Ammon's horn (tissue), 1 donor: ENCODE measurements around the gene RNF175.

Experiments used
- DNase-seq: peaks from one replicate; pipeline ENCODE4 v3.0.0-alpha.2; 2016; ENCODE audit warnings: low spot score

The RNF175 gene

DNA sequence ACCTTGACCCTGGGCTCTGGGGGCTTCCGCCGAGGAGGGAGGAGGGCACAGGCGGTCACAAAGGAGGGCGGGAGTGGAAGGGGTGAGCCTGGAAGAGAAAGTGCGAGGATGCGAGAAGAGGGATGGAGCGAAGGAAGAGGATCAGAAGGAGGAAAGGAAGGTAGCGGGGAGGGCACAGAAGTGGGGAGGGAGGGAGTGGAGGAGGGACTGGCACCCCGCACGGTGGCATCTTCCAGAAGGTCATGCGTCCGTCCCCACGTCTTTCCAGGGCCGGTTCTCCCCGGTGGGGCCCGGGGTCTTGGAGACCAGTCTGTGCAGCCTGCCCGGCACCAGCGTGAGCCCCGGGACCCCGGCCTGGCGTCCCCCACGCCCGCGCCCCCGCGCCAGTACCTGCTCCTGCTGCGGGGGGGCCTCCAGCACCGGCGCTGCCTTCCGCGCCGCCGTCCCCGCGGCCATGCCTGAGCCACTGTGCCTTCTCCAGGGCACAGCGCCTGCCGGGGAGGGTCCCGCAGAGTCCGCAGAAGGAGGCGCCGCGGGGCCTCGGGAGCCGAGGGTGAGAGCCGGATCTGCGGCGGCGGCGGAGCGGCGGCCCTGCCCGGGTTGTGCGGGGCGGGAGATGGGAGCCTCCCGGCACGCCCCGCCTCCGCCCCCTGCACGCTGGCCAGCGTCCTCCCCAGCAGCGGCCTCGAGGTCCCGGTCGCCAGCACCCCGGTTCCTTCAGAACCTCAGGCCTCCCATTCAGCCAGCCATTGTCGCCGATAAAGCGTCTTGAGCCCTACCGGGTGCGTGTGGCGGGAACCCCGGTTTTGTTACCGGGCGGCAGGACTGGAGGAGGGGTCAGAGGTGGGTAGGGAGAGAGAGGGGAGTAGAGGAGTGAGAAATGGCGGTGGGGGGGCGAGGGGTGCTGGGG is at the start of gene RNF175:
Gene RNF175, minus strand, starts transcription at position 618 of the 910 bp plus-strand sequence. Its CDS starts 162 bp downstream, at position 456.
- DNase-seq, result peak; percentile 29

DNA sequence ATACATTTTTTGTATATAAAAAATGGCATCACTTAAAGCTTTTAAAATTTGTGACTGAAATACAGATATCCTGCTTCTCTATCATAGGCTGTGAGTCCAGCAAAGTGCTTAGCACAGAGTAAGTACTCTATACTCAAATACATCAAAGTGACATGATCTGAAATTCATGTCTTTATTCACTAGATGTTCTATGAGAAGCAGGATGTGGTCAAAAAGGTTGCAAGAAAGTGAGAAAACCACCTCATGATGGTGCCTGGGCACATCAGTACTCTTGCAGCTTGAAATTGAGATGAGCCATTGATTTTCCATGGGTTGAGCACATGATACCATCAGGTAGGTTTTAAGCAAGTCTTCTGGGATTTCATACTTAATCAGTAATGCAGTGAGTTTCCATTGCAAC is 49.5 kb upstream of the RNF175 start:
- no peak for DNase-seq

DNA sequence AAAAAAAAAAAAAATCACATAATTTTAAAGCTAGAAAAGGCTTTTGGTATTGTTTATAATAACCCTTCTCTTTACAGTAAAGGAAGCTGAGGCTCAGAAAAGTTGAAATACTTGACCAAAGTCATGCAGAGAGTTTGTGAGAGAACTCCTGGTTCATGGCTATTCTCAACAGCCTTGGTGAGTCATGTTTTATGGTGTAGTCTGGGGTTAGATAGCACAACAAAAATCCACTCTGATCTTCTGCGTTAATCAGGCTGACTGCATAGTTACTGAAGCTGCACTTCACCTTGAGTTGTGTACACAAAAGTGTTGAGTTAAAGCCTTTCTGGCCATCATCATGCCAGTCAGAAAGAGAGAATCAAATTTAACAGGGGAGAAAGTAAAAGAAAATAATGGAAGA is 48.4 kb upstream of the RNF175 start:
- no peak for DNase-seq

DNA sequence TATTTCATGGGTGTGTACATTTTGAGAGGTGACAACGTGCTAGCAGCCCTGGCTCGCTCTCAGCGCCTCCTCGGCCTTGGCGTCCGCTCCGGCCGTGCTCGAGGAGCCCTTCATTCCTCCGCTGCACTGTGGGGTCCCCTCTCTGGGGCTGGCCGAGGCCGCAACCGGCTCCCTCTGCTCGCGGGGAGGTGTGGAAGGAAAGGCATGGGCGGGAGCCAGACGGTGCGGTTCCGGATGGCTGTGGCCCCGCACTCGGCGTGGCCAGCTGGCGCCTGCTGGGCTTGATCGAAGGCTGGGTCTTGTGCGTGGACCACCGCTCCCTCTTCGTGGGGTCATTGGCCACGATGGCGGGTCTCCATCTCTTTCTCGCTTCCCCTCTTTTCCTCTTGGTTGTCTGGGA is 46.2 kb upstream of the RNF175 start:
- DNase-seq, result no peak

DNA sequence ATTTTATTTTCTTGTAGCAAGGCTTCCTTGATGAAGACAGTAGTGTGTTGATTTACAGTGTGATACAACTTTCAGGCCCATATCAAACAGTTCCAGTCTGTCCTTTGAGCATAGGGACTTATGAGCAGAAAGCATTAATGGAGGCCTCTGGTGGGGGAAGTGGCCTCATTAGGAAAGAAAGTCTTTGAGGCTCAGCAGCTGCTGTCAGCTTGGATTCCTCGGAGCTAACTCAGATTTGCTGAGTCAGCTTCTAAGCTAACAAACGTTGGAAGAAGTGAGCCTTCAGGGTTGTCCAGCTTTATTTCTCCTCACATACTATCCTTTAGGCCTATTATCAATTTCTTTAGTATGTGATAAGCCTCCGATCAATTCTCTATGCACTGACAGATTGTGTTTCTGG is 44.9 kb upstream of the RNF175 start:
- no peak for DNase-seq

DNA sequence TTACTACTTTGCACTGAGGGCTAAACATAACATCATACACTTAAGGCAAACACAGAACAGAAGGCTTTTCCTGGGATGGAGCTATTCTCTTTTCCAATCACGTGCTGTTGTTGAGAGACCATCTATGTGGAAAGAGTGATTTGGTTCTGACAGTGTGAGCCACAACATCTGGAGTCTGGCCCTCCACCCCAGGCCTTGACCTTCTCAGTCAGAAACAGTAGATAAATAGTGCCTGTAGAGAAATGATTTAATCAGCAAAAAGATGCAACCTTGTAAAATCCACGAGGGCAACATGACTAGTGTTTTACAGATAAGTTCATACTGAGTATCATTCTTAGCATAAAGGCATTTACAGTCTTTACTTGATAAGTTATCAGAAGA is 39.9 kb upstream of the RNF175 start:
- DNase-seq, result no peak

DNA sequence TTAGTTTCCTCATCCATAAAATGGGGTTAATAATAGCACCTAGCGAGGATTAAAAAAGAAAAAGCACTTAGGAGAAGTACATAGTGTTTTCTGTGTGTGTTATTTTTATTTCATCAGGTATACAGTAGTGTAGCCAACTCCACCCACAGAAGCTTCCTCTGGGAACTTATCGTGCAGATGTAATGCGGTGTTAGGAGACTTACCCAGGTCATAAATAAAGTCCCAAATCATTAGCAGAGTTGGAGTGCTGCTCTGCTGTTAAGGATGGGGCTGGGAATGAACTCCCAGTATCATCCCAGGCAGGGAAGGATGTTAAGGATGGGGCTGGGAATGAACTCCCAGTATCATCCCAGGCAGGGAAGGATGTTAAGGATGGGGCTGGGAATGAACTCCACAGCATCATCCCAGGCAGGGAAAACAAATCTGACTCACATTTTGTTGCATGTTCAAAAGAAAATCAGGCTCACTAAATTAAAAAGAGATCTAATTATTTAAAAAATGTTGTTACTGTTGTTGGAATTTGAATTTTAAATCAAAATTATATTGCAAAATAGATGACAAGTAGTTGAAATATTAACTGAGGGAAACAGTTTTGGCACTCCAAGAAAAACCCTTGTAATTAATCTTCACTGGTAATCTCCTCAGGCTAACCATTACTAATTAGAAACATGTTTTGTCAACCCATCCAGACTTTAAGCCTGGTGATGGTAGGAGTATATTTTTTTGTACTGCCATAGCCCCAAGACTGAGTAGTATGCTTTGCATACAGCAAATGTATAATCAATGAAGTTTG is 39.3 kb upstream of the RNF175 start:
- DNase-seq, result no peak

DNA sequence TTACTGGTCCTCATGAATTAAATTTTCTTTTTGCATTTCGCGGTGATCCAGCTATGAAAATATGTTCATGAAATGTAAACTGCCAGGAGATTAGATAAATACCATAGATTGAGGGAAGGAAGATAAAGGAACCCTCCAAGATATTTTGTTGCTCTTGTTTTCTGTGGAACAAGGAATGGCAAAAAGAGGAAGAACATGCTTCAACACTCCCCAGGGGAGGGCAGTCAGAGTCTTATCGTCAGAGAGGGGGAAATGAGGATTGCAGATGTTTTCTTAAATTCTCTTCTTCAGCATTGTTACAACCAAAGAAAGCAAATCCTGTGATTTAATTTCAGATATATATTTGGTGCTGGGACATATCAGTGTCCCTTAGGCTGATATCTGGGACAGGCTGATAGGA is 38.6 kb upstream of the RNF175 start:
- DNase-seq, result no peak

DNA sequence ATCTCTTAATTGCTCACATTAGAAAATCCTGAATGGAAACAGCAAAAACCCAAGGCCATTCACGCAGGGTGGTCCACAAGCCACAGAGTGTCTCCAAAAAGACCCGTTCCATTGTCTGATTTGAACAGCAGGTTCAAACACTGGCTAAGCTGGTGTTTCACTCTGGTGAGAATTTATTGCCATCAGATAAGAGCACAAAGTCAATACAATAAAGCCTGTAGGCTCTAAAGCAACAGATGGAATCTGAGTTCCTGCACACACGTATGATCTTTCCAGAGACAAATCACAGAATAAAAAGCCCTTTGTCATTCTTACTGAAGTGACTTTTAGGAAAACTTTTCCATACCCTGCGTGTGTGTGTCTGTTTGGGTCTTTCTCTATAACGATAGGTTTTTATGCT is 34.2 kb upstream of the RNF175 start:
- no peak for DNase-seq

DNA sequence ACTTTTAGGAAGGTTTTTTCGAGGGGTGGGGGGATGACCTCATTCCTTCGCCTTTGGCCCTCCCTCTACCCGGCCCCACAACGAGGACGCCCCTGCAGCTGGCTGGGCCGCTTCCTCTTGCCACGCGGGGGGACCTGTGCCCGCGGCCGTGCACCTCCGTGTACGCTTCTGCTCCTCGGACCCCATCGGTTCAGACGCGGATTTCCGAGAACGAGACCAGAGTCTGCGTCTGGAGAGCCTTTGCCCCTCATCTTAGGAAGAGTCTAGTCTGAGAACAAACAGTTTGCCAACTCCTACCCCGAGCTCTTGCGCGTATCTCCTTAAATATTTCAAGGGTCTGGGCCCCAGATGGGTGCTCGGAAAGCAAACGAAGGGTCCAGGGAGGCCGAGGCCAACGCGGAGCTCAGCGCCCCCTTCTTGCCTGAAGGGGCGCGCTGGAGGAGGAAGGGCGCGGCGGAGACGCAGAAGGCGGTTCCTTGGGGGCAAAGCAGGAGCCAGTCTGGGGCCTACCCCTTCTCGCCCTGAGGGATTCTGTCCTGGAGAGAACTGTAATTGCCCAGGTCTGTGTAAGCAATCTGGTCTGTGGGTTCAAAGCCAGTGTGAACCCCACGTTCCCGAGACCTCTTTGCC is 32.9 kb upstream of the RNF175 start:
- DNase-seq, result no peak

DNA sequence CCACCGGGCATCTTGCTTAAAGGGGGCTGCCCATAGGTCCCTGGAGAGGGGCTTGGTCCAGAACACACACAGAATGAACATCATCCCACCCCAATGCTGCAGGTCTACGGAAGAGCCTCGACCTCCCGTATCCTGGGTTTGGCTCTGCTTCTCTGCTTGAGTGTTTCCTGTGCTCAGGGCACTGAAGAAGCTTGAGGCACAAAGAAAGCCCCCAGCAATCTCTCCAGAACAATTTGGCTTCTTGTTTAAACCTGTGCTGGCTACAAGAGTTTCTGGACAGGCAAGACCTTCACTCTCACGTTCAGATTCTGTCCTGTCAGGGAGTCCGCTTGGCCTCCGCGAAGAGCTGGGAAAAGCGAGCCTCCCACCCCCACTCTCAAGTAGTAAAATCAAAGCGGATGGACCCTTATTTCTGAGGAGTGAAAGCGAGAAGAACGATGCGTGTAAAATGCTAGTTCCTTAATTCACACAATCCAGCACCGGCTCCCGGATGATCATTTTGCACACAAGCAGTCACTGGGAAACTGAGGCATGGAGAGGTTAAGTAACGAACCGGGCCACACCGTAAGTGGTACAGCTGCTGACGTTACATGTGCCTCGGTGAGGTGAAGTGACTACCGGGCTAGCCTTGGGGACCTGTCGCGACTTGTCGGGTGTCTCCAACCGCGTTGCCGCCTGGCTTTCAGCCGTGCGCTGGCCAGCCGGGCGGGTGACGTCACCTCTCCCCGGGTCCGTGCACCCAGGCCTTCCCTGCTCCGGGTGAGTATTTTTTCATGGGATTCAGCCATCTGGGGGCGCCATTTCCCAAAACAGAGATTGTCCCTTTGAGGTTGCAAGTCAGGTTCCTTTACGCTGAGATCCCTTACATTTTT is 32.2 kb upstream of the RNF175 start:
- peak; percentile 39 for DNase-seq

DNA sequence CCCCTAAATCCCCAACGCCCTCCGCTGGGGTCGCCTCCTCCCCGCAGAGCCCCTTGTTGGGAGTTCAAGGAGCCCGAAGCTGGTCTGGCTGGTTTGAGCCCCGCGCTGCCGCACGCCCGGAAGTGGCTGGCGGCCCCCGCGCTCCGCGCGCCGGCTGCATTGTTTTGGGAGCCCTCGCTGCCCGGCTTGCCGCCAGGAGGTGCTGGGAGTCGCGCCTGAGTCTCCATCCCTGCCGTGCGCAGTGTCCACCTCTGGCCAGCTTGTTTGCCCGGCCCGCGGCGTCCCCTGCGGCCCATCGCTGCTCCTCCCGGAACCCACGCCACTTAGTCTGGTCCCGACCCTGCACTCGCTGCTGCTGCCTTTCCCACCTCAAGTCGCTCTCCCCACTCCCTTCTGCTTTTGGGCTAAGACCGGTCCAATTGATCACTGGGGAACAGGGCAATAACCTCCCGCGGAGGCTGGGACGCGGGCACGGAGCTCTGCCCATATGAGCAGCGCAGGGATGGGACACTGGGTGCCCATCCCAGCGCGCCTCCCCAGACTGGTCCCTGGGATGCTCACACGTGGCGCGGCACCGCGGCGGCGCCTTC is 31.2 kb upstream of the RNF175 start:
- DNase-seq, result no peak

DNA sequence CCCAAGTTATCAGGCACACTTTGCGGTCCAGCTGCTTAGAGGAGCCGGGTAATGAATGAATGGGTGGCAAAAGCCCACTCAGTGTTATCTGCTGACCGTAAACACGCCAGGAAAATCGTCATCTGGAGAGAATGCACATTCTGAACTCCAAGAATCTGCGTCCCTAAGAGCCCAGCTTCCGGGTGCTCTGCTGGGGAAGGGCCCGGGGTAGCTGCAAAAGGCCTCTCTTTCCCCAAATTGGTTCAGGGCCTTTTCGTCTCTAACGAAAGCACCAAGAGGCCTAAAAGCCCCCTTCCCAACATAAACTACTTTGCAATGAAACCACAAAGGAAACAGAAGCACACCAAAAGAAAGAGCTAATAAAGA is 30.7 kb upstream of the RNF175 start:
- no peak for DNase-seq

DNA sequence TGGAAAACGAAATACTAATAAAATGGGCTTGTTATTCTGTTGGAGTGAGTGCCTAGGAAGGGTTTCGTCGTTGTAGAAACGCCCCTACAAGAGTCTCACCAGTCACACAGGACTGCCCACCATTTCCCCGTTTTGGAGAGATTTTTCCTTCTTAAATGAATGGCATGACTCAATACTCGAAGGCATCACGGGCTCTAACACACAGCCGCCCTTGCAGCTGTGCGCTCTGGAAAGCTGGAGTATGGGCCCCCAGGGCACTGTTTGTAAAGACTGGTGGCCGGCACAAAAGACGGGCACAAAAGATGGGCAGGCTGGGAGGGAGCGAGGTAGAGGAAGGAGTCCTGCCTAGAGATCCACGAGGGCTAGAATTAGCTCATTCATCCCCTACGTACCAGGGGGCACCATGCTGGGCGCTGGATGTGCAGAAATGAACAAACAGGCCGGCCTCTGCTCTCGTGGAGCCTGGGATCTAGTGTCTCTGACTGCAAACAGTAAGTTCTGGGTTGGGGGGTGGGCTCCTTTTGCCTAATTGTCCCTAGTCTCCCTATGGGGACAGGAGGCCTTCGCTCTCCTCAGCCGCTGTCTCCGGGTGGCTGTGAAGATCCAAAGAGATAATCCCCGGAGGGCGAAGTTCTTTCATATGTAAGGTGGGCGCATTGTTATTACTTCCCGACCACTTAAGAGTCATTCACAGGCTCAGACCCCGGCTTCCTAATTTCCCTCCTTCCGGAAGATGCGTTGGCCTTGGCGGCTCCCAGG is 30.1 kb upstream of the RNF175 start:
- DNase-seq, result no peak

DNA sequence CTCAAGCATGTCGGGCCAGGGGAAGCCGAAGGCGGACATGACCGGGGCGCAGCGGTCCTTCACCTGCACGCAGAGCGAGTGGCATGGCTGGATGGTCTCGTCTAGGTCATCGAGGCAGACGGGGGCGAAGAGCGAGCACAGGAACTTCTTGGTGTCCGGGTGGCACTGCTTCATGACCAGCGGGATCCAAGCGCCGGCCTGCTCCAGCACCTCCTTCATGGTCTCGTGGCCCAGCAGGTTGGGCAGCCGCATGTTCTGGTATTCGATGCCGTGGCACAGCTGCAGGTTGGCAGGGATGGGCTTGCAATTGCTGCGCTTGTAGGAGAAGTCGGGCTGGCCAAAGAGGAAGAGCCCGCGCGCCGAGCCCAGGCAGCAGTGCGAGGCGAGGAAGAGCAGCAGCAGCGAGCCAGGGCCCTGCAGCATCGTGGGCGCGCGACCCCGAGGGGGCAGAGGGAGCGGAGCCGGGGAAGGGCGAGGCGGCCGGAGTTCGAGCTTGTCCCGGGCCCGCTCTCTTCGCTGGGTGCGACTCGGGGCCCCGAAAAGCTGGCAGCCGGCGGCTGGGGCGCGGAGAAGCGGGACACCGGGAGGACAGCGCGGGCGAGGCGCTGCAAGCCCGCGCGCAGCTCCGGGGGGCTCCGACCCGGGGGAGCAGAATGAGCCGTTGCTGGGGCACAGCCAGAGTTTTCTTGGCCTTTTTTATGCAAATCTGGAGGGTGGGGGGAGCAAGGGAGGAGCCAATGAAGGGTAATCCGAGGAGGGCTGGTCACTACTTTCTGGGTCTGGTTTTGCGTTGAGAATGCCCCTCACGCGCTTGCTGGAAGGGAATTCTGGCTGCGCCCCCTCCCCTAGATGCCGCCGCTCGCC is 28.8 kb upstream of the RNF175 start, which contains the start of gene SFRP2:
Gene SFRP2, minus strand, starts transcription at position 671 of the 864 bp plus-strand sequence. Its CDS starts 248 bp downstream, at position 423.
- DNase-seq, result no peak

DNA sequence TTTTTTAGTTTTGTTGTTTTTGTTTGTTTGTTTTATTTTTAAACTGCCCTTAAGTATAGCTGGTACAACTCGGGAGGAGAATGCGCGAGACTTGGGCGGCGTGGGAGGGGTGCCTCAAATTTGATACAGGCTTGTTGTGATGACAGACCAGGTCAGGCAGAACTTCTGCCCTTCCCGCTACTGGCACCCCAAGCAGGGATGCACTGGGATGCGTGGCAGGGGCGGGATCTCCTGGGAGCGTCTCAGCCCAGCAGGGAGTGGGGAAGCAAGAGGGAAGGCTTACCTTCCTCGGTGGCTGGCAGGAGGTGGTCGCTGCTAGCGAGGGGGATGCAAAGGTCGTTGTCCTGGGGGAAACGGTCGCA is 28.2 kb upstream of the RNF175 start:
- no peak for DNase-seq

DNA sequence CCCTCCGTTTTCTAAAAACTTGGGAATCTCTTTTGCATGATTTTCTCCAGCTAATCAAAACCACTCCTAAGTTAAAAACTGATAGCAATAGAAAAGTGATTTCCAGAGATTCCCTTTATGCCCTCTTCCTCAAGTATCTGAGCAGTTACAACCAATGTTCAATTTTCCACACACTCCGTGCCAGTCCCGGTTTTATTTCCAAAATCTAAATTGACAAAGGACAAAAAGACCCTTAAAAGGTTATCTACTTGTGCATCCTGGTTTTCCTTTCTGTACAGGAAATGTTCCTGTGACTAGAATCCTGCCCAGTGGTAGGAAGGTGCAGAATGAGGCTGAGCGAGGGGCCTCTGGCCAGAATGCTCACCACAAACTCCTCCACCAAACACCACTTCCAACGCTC is 27.8 kb upstream of the RNF175 start:
- DNase-seq, result no peak

DNA sequence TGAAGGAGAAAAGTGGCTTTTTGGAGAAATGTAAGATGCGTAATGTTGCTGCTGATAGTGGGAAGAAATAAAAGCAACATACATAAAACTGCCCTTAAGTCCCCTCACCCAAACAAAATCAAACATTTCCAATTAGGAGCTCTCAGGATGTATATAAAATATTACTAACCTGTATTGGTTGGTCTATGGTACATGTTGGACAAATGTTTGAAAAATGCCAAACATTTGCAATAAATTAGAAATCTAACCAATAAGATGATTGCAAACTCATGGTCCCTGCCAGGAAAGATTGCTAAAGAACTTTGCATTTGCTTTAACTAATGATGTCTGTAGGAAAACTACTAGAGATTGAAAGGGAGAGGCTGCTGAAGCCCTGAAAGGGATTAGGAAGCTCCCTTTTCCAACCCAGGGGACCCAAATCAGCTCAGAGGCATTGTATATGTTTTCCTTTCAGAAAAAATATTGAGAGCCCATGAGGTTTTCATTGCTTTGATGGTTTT is 27.3 kb upstream of the RNF175 start:
- no peak for DNase-seq

DNA sequence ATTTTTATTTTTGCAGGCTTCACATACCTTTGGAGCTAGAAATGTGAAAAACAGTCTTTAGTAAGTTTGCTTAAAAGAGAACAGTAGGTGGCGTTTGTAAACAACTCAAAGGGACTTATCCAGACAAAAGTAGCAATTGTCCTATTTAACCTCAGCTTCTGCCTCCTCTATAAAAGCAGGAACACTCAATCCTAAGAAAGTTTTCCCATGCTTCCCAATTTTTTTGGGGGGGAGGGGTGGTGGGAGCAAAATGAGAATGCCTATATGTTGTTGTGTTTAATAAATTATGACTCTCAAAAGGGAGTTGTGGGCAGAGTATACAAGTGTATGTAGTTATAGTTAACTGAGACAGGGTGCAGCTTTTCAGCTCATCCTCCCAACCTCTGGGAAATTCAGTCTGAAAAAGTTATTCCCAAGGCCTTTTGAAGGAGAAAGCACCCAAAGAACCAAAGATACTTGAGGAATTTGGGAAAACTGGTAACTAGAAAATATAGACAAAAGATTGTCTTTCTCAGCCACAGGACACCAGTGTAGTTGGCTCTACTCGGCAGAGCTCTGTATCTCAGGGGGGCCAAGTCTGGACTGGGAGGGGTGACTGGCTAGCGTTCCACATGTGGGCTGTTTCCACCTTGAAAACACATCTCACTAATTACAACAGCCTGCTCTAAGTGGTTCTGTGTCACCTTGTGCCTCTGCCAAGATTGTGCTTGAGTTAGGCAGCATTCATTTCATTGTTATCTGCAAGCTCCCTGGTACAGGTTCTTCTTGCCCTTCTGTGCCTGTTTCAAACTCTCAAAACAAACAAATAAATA is 26.3 kb upstream of the RNF175 start:
- DNase-seq, result peak; percentile 47
